Hepatocyte (in vitro differentiated cells): ENCODE results near the gene PARP12.

ENCODE experiments used
- CTCF ChIP-seq: fragments of 200-600 bp; sonication (generic); IDR thresholded peaks from 2 replicates; pipeline ENCODE4 v1.5.1; 2016; ENCODE audit warnings: antibody characterized with exemption, mild to moderate bottlenecking; ENCODE audit not compliant: poor library complexity
- EZH2 ChIP-seq: fragments of 200-600 bp; sonication (generic); IDR thresholded peaks from 2 replicates; pipeline ENCODE4 v1.6.1; 2016; ENCODE audit warnings: antibody characterized with exemption, mild to moderate bottlenecking, borderline replicate concordance
- EZH2phosphoT487 ChIP-seq: fragments of 200-600 bp; sonication (generic); IDR thresholded peaks from one replicate; pipeline ENCODE4 v1.6.1; 2018; ENCODE audit warnings: antibody characterized with exemption, mild to moderate bottlenecking, low read depth, moderate library complexity; ENCODE audit not compliant: unreplicated experiment, severe bottlenecking

- TF ChIP-seq CTCF (no peak), EZH2 (no peak), EZH2phosphoT487 (no peak)
Observed at GRCh38 chr7:140056431-140057142, 6.2 kb downstream of the PARP12 start.
